HepG2 (cell line): Measurements from ENCODE around the gene MKNK1. TPM values are rescaled to one million over a fixed set of nuclear protein-coding genes. Genes with fewer than 3 reads are reported as not detected.

Experiments used
- ATAC-seq: fragments of 200-7000 bp; cut with Tn5 transposase; 3 replicates; pipeline ENCODE4 v1.9.1; 2020; ENCODE audit warnings: mild to moderate bottlenecking, moderate library complexity
- BruUV-seq: library from RNA; stranded (reverse); fragments of 400-500 nt; replicated peaks from 2 replicates; lab custom pipeline; 2021; lab: Mats Ljungman, UMichigan
- CTCF ChIA-PET: fragments of 300-600 bp; formaldehyde crosslinking; extraction: SDS; loops from one replicate; lab custom pipeline; 2021; ENCODE audit warnings: low total read pairs, inconsistent platforms, low intra/inter-chr PET ratio; lab: Yijun Ruan, JAX
- POLR2A ChIA-PET: fragments of 350-600 bp; sonication (Branson Sonifier 250); formaldehyde crosslinking; loops from one replicate; lab custom pipeline; 2020; ENCODE audit warnings: antibody characterized with exemption, inconsistent platforms; lab: Yijun Ruan, JAX
- DNase-seq: peaks from one replicate; pipeline ENCODE4 v3.0.0-alpha.2; 2015; ENCODE audit warnings: low spot score
- FAIRE-seq: peaks from 3 replicates; lab custom pipeline; 2011; peaks lifted over from hg19 to GRCh38; lab: Jason Lieb, UNC
- H2AFZ ChIP-seq: one replicate; pipeline ENCODE4 v1.6.1; 2011; ENCODE audit warnings: low read length, inconsistent platforms
- H3K27ac ChIP-seq: fragments of 300-600 bp; 3 replicates; pipeline ENCODE4 v1.8.0; 2011; ENCODE audit warnings: mixed run types, mild to moderate bottlenecking, mixed read lengths, low read length, inconsistent platforms; ENCODE audit not compliant: insufficient read depth; ENCODE audit errors: extremely low read length
- H3K27me3 ChIP-seq, 2 experiments: fragments of 200-600 bp in 1 of 2; 2 replicates in 1 of 2; 3 replicates in 1 of 2; pipeline versions ENCODE4 v1.6.0 to v1.8.0; 2011; ENCODE audit warnings: low read length in 2 of 2, mild to moderate bottlenecking in 2 of 2, moderate library complexity in 2 of 2, inconsistent platforms in 1 of 2; ENCODE audit not compliant: insufficient read depth in 2 of 2, control insufficient read depth in 1 of 2
- H3K36me3 ChIP-seq, 2 experiments: fragments of 200-600 bp in 1 of 2; replicated peaks in 1 of 2; 2 replicates in 1 of 2; 3 replicates in 1 of 2; pipeline versions ENCODE4 v1.5.1 to v1.8.0; 2011; ENCODE audit warnings: low read length in 2 of 2, inconsistent platforms in 1 of 2; ENCODE audit not compliant: insufficient read depth in 2 of 2, control insufficient read depth in 1 of 2
- H3K4me1 ChIP-seq: 2 replicates; pipeline ENCODE4 v1.5.1; 2012; ENCODE audit warnings: low read length, inconsistent platforms; ENCODE audit not compliant: insufficient read depth
- H3K4me2 ChIP-seq: 2 replicates; pipeline ENCODE4 v1.6.0; 2011; ENCODE audit warnings: low read depth, low read length, inconsistent platforms
- H3K4me3 ChIP-seq, 3 experiments: fragments of 200-600 bp in 1 of 3; sonication (generic), shearing (Covaris generic) in 1 of 3; replicated peaks in 1 of 3; 2 replicates each; pipeline ENCODE4 v1.5.1; 2011 to 2016; ENCODE audit warnings: low read length in 3 of 3, inconsistent platforms in 2 of 3, low read depth in 2 of 3, mild to moderate bottlenecking in 2 of 3, control low read depth in 1 of 3, mixed read lengths in 1 of 3; ENCODE audit not compliant: insufficient read depth in 1 of 3
- H3K79me2 ChIP-seq: one replicate; pipeline ENCODE4 v1.6.1; 2011; ENCODE audit warnings: low read length, inconsistent platforms; ENCODE audit not compliant: insufficient read depth
- H3K9ac ChIP-seq: 2 replicates; pipeline ENCODE4 v1.6.0; 2011; ENCODE audit warnings: mild to moderate bottlenecking, low read depth, low read length, inconsistent platforms; ENCODE audit not compliant: insufficient read depth
- H3K9me3 ChIP-seq: 2 replicates; pipeline ENCODE4 v1.5.1; 2012; ENCODE audit warnings: mild to moderate bottlenecking, low read length
- H4K20me1 ChIP-seq: 2 replicates; pipeline ENCODE4 v1.6.0; 2011; ENCODE audit warnings: inconsistent platforms, mild to moderate bottlenecking, low read length, moderate library complexity; ENCODE audit not compliant: insufficient read depth
- ATF7-NPFF ChIP-seq: sonication (generic); formaldehyde crosslinking; IDR thresholded peaks from 2 replicates; pipeline ENCODE4 v1.8.1; 2023; ENCODE audit warnings: mild to moderate bottlenecking, low read depth, missing genetic modification reagents, moderate library complexity
- CBFB ChIP-seq: sonication (generic); formaldehyde crosslinking; IDR thresholded peaks from 2 replicates; pipeline ENCODE4 v1.4.0; 2020; ENCODE audit warnings: missing genetic modification reagents
- CEBPG ChIP-seq: IDR thresholded peaks from 2 replicates; pipeline ENCODE4 v1.6.1; 2016
- HCFC1 ChIP-seq: fragments of 150-350 bp; IDR thresholded peaks from 2 replicates; pipeline ENCODE4 v1.6.1; 2014; ENCODE audit warnings: low read depth, low read length
- KLF12 ChIP-seq: sonication (generic); formaldehyde crosslinking; IDR thresholded peaks from 2 replicates; pipeline ENCODE4 v1.4.0; 2020; ENCODE audit warnings: missing genetic modification reagents, borderline replicate concordance
- KLF13 ChIP-seq: sonication (generic); formaldehyde crosslinking; IDR thresholded peaks from 2 replicates; pipeline ENCODE4 v1.4.0; 2020; ENCODE audit warnings: mild to moderate bottlenecking, missing genetic modification reagents
- MLLT10 ChIP-seq: sonication (generic); formaldehyde crosslinking; IDR thresholded peaks from 2 replicates; pipeline ENCODE4 v1.4.0; 2020; ENCODE audit warnings: missing genetic modification reagents
- REXO4 ChIP-seq: sonication (generic); formaldehyde crosslinking; IDR thresholded peaks from 2 replicates; pipeline ENCODE4 v1.8.0; 2022; ENCODE audit warnings: missing genetic modification reagents, mild to moderate bottlenecking, borderline replicate concordance
- SRSF9 ChIP-seq: fragments of 200-400 bp; formaldehyde crosslinking; IDR thresholded peaks from 2 replicates; pipeline ENCODE4 v1.6.1; 2018; ENCODE audit warnings: borderline replicate concordance, mild to moderate bottlenecking, low read depth, low read length; ENCODE audit not compliant: insufficient read depth, poor library complexity, severe bottlenecking
- TCF12 ChIP-seq, 2 experiments: fragments of 450-650 bp in 1 of 2; sonication (generic) in 1 of 2; formaldehyde crosslinking in 1 of 2; IDR thresholded peaks; 2 replicates each; pipeline versions ENCODE4 v1.6.1 to v1.8.0; 2017 to 2022; ENCODE audit warnings: antibody characterized with exemption in 1 of 2, mild to moderate bottlenecking in 1 of 2, missing genetic modification reagents in 1 of 2, moderate library complexity in 1 of 2
- THAP8 ChIP-seq: sonication (generic); formaldehyde crosslinking; IDR thresholded peaks from 2 replicates; pipeline ENCODE4 v1.5.1; 2020; ENCODE audit warnings: missing genetic modification reagents, mild to moderate bottlenecking, borderline replicate concordance
- ZBTB10 ChIP-seq: sonication (generic); formaldehyde crosslinking; IDR thresholded peaks from 2 replicates; pipeline ENCODE4 v1.4.0; 2020; ENCODE audit warnings: missing genetic modification reagents, borderline replicate concordance
- ZBTB49 ChIP-seq: sonication (generic); formaldehyde crosslinking; IDR thresholded peaks from 2 replicates; pipeline ENCODE4 v1.4.0; 2020; ENCODE audit warnings: missing genetic modification reagents, borderline replicate concordance
- ZFP41 ChIP-seq: sonication (generic); formaldehyde crosslinking; IDR thresholded peaks from 2 replicates; pipeline ENCODE4 v1.4.0; 2020; ENCODE audit warnings: mild to moderate bottlenecking, missing genetic modification reagents, borderline replicate concordance
- ZNF20 ChIP-seq: sonication (generic); formaldehyde crosslinking; IDR thresholded peaks from 2 replicates; pipeline ENCODE4 v1.4.0; 2020; ENCODE audit warnings: mild to moderate bottlenecking, moderate library complexity, missing genetic modification reagents
- ZNF34 ChIP-seq: sonication (generic); formaldehyde crosslinking; IDR thresholded peaks from 2 replicates; pipeline ENCODE4 v1.4.0; 2020; ENCODE audit warnings: mild to moderate bottlenecking, missing genetic modification reagents, borderline replicate concordance
- ZNF713 ChIP-seq: sonication (generic); formaldehyde crosslinking; IDR thresholded peaks from 2 replicates; pipeline ENCODE4 v1.4.0; 2020; ENCODE audit warnings: mild to moderate bottlenecking, missing genetic modification reagents
- ZSCAN29 ChIP-seq: sonication (generic); formaldehyde crosslinking; conservative IDR thresholded peaks from 2 replicates; pipeline ENCODE4 v1.4.0; 2020; ENCODE audit warnings: mild to moderate bottlenecking, missing genetic modification reagents
- in situ Hi-C: cut with HindIII; loops from 2 replicates; pipeline ENCODE4 v1.10.0; 2017; ENCODE audit warnings: low pct_unique_long_range_greater_than_20kb; ENCODE audit not compliant: extremely low pct_ligation_motif_present
- intact Hi-C: fragments of 100-400 bp; cut with micrococcal nuclease; formaldehyde crosslinking; loops from one replicate; pipeline ENCODE4 v1.10.0; 2022; ENCODE audit not compliant: unreplicated experiment
- polyA plus RNA-seq, 8 experiments: library from polyadenylated mRNA; depleted of rRNA in 3 of 8; stranded (reverse) in 7 of 8; unstranded in 1 of 8; fragments of >200 nt; fragmentation: Illumina TruSeq in 4 of 8; extraction: Trizol in 4 of 8; gene quantifications; 2 replicates each; pipeline versions ENCODE4 v1.2.1 to v1.2.3, GENCODE V29; 2011 to 2016; ENCODE audit warnings: low read depth in 4 of 8, missing spikeins in 1 of 8, mixed read lengths in 1 of 8; ENCODE audit not compliant: insufficient read depth in 1 of 8
- total RNA-seq, 5 experiments: library from RNA; depleted of rRNA; stranded (reverse); fragments of >200 nt; fragmentation: Illumina TruSeq; extraction: Trizol; gene quantifications; 2 replicates each; pipeline ENCODE4 v1.2.3, GENCODE V29; 2016; ENCODE audit warnings: low read depth in 1 of 5

Gene MKNK1
- total and polyA plus RNA-seq, 2 of the 13 experiments (the other 11 are each of a cell fraction or from before 2014, with no cell fraction given): 18.5 to 24.1 TPM

- Histone ChIP-seq H3K27me3 (no peaks in the 10 kb centered on the region), H3K4me3 (no peak overlapping the region), H3K9me3 (no peaks in the 10 kb centered on the region), H3K9ac (no peak overlapping the region), H4K20me1 (no peaks in the 10 kb centered on the region), H3K27ac (no peak overlapping the region), H2AFZ (no peak overlapping the region), H3K36me3 (peaks cover 0 to 7% of the 10 kb centered on the region in 2 experiments; a peak in 4 of 5 replicates), H3K4me1 (peaks cover 24% of the 10 kb centered on the region), H3K79me2 (no peaks in the 10 kb centered on the region), H3K4me2 (no peak overlapping the region)
- no TSS peak for BruUV-seq
- intact Hi-C loops: no loop called here
- POLR2A ChIA-PET: no interaction called here
- in situ Hi-C loops: no loop called here
- TF ChIP-seq CEBPG (CRISPR knock-in tag) (no peak), TCF12 (IDR thresholded peaks at IDR 0.05) (no peak), TCF12 (CRISPR knock-in tag; IDR thresholded peaks at IDR 0.05) (no peak), ZFP41 (CRISPR knock-in tag) (no peak), SRSF9 (no peak), ZNF713 (CRISPR knock-in tag) (no peak), CBFB (no peak), KLF13 (CRISPR knock-in tag) (no peak), REXO4 (no peak), KLF12 (CRISPR knock-in tag) (no peak), ZBTB49 (no peak), ATF7-NPFF (CRISPR knock-in tag) (no peak), MLLT10 (CRISPR knock-in tag) (no peak), ZNF34 (CRISPR knock-in tag) (no peak), ZBTB10 (no peak), ZNF20 (no peak), THAP8 (CRISPR knock-in tag) (no peak), ZSCAN29 (no peak), HCFC1 (no peak)
- FAIRE-seq (no peak), DNase-seq (no peak), ATAC-seq (no peak)
- CTCF ChIA-PET: no interaction called here
These were observed 38.1 kb upstream of the MKNK1 start for GRCh38 chr1:46642115-46642680.
